Prostate gland (tissue), 2 donors: Measurements from ENCODE around the gene MTFR2.

Experiments used
- POLR2A ChIP-seq: fragments of 450-650 bp; IDR thresholded peaks from one replicate; pipeline ENCODE4 v1.6.1; 2016; ENCODE audit warnings: antibody characterized with exemption, mild to moderate bottlenecking
- POLR2AphosphoS5 ChIP-seq: sonication (generic); formaldehyde crosslinking; IDR thresholded peaks from one replicate; pipeline ENCODE4 v1.6.1; 2017; ENCODE audit warnings: antibody characterized with exemption
- TF ChIP-seq, protein P1 (sequence below), 4 experiments: fragments of 200-600 bp in 2 of 4; fragments of 450-650 bp in 2 of 4; sonication (generic) in 2 of 4; IDR thresholded peaks; 1 replicate in 3 of 4; 2 replicates in 1 of 4; pipeline ENCODE4 v1.5.1; 2016 to 2019; ENCODE audit warnings: antibody characterized with exemption in 4 of 4, mild to moderate bottlenecking in 2 of 4, moderate library complexity in 2 of 4

DNA sequence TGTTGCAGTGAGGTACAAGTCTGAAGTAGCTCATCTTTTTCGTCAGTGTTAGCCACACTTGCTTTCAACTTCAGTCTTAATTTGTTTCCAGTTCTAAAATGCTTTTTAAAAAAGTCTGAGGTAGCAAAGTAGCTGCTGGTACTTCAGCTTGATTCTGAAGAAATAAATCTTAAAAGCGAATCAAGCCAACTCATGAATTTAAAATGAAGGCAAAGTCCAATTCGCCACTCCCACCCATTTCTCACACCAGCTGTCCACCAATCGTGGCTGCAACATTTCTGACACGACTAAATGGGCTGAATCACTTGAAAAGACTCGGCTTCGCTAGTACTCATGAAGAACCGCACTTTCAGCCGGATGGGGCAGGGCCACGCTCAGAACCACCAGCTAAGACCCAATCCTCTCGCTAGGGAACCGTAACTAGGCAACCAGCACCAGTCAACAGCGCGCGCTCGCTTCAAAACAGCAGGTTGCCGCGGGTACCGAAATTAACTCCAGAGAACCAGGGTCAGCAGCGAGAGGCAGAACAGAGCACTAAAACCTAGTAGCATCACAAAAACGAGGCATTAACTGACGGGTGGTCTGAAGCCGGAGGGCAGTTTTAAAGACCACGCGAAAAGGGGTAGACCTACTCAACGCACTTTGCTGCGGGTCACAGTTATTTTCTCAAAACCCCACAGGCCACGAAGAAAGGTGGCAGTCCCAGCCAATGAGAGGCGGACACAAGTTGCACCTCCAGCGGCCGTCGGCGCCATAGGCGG, 38.6 kb upstream of the MTFR2 start:
- no peak for TF ChIP-seq POLR2A
- TF ChIP-seq, protein P1, sequence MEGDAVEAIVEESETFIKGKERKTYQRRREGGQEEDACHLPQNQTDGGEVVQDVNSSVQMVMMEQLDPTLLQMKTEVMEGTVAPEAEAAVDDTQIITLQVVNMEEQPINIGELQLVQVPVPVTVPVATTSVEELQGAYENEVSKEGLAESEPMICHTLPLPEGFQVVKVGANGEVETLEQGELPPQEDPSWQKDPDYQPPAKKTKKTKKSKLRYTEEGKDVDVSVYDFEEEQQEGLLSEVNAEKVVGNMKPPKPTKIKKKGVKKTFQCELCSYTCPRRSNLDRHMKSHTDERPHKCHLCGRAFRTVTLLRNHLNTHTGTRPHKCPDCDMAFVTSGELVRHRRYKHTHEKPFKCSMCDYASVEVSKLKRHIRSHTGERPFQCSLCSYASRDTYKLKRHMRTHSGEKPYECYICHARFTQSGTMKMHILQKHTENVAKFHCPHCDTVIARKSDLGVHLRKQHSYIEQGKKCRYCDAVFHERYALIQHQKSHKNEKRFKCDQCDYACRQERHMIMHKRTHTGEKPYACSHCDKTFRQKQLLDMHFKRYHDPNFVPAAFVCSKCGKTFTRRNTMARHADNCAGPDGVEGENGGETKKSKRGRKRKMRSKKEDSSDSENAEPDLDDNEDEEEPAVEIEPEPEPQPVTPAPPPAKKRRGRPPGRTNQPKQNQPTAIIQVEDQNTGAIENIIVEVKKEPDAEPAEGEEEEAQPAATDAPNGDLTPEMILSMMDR (IDR thresholded peaks at IDR 0.05), result peak in 1 of 4 experiments; percentile 65
- TF ChIP-seq POLR2AphosphoS5, result peak; percentile 3
